Stimulated activated CD4-positive, alpha-beta T cell treated with anti-CD3 and anti-CD28 coated beads, Interleukin-15, amount 100 ng/mL, for 1 hour (primary cell): ENCODE measurements around the gene SFTPB.
A peak's percentile ranks its signal among the peaks of the same experiment; 100 is the strongest.

Source experiments
- DNase-seq, 2 donors: peaks; one replicate each; pipeline ENCODE4 v3.0.0-alpha.2; 2020; ENCODE audit warnings: low read depth in 1 of 2, low spot score in 1 of 2

The SFTPB gene

DNA sequence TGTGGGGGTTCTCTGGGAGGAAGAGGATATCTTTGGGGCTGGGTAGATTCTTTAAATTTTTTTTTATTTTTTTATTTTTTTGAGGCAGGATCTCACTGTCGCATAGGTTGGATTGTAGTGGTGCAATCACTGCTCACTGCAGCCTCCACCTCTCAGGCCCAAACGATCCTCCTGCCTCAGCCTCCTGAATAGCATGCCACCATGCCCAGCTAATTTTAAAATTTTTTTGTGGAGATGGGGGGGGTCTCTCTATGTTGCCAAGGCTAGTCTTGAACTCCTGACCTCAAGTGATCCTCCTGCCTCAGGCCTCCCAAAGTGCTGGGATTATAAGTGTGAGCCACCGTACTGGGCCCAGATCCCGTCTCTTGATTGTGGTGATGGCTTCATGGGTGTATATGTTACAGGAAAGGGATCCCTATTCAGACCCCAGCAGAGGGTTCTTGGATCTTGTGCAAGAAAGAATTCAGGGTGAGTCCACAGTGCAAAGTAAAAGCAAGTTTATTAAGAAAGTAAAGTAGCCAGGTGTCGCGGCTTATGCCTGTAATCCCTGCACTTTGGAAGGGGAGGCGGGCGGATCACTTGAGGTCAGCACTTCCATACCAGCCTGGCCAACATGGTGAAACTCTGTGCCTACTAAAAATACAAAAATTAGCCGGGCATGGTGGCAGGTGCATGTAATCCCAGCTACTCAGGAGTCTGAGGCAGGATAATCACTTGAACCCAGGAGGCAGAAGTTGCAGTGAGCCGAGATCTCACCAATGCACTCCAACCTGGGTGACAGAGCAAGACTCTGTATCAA, 54.1 kb downstream of the SFTPB start:
- DNase-seq = no peak

DNA sequence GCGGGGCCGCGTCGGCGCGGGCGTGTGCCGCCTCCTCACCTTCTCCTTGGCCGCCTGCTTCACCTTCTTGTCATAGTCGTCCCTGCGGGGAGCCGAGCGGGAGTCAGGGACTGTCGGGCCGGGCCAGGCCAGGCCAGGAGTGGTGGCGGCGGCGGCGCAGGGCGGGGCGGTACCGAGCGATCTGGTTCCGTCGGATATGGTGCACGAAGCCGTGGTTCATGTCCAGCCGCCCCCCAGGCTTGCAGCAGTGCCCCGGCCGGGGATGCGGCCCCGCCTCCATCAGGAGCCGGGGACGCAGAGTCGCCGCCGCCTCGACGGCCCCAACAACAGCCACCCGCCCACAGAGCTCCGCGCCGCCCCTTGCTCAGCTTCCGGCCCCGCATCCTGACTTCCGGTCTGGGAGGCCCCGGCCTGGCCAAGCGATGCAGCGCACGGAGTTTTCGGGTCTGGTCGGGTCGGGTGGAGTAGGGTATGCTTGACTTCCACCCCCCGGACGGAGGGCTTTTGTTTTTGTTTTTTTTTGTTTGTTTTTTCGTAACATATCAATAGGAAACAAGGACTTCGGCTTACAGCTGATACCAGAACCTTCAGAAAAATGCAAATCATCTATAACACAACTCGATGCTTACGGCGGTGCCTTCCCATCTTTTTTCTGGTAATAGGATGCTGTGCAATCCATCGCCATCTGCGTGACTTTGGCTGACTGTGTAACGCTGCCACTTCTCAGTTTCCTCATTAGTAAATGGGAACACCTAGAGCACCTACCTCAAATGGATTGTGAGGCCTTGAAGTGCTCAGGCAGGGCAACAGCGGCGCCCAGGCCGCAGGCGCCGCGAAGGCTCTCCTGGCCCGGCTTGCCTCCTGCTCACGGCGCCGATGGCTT, 56.1 kb downstream of the SFTPB start, which contains the start of gene C2orf68:
C2orf68 (minus strand) TSS at position 362 of the 883 bp plus-strand sequence; CDS start at position 280, 82 bp downstream.
- DNase-seq = peak; percentile 63 to 76

GRCh38 chr2:85611217-85611704, 56.7 kb downstream of the SFTPB start:
- no peak for DNase-seq
